HEK293 (cell line): ENCODE data around the gene FALEC.

ENCODE experiments used
- EGR2 ChIP-seq: fragments of 450-650 bp; formaldehyde crosslinking; IDR thresholded peaks from 2 replicates; pipeline ENCODE4 v1.5.1; 2016; ENCODE audit warnings: low read depth, missing biosample characterization, missing genetic modification characterization
- MZF1 ChIP-seq: fragments of 450-650 bp; formaldehyde crosslinking; IDR thresholded peaks from 2 replicates; pipeline ENCODE4 v1.5.1; 2017; ENCODE audit warnings: missing biosample characterization, missing genetic modification characterization, borderline replicate concordance
- SALL2 ChIP-seq: fragments of 450-650 bp; formaldehyde crosslinking; IDR thresholded peaks from 2 replicates; pipeline ENCODE4 v1.5.0; 2017; ENCODE audit warnings: missing biosample characterization, mild to moderate bottlenecking, missing genetic modification characterization, borderline replicate concordance
- TRIM28 ChIP-seq: IDR thresholded peaks from 2 replicates; pipeline ENCODE4 v1.6.1; 2011; ENCODE audit warnings: low read length, control low read depth, borderline replicate concordance
- ZBTB8A ChIP-seq: fragments of 450-650 bp; formaldehyde crosslinking; IDR thresholded peaks from 2 replicates; pipeline ENCODE4 v1.5.1; 2016; ENCODE audit warnings: missing biosample characterization, missing genetic modification characterization
- ZFP37 ChIP-seq: fragments of 450-650 bp; formaldehyde crosslinking; IDR thresholded peaks from 2 replicates; pipeline ENCODE4 v1.5.1; 2016; ENCODE audit warnings: missing biosample characterization, missing genetic modification characterization
- ZNF157 ChIP-seq: fragments of 450-650 bp; formaldehyde crosslinking; IDR thresholded peaks from 2 replicates; pipeline ENCODE4 v1.5.1; 2016; ENCODE audit warnings: missing biosample characterization, missing genetic modification characterization
- ZNF211 ChIP-seq: fragments of 450-650 bp; formaldehyde crosslinking; IDR thresholded peaks from 2 replicates; pipeline ENCODE4 v1.5.1; 2016; ENCODE audit warnings: low read depth, missing biosample characterization, missing genetic modification characterization
- ZNF274 ChIP-seq, 2 experiments: fragments of 200-500 bp in 1 of 2; fragments of 450-650 bp in 1 of 2; sonication (Bioruptor generic) in 1 of 2; formaldehyde crosslinking in 1 of 2; IDR thresholded peaks; 2 replicates each; pipeline versions ENCODE4 v1.5.1 to v1.6.1; 2014 to 2016; ENCODE audit warnings: borderline replicate concordance in 1 of 2, inconsistent platforms in 1 of 2, low read length in 1 of 2, missing biosample characterization in 1 of 2, missing genetic modification characterization in 1 of 2
- ZNF324 ChIP-seq: fragments of 450-650 bp; formaldehyde crosslinking; IDR thresholded peaks from 2 replicates; pipeline ENCODE4 v1.5.1; 2016; ENCODE audit warnings: missing biosample characterization, missing genetic modification characterization
- ZNF350 ChIP-seq: fragments of 450-650 bp; formaldehyde crosslinking; IDR thresholded peaks from 2 replicates; pipeline ENCODE4 v1.5.0; 2017; ENCODE audit warnings: missing biosample characterization, mild to moderate bottlenecking, missing genetic modification characterization
- ZNF366 ChIP-seq: fragments of 450-650 bp; formaldehyde crosslinking; conservative IDR thresholded peaks from 2 replicates; pipeline ENCODE4 v1.5.1; 2016; ENCODE audit warnings: missing biosample characterization, missing genetic modification characterization
- ZNF473 ChIP-seq: fragments of 450-650 bp; formaldehyde crosslinking; IDR thresholded peaks from 2 replicates; pipeline ENCODE4 v1.5.1; 2017; ENCODE audit warnings: missing biosample characterization, missing genetic modification characterization
- ZNF544 ChIP-seq: fragments of 450-650 bp; formaldehyde crosslinking; IDR thresholded peaks from 2 replicates; pipeline ENCODE4 v1.5.0; 2017; ENCODE audit warnings: missing biosample characterization, missing genetic modification characterization
- ZNF548 ChIP-seq: fragments of 450-650 bp; formaldehyde crosslinking; IDR thresholded peaks from 2 replicates; pipeline ENCODE4 v1.5.1; 2016; ENCODE audit warnings: missing biosample characterization, missing genetic modification characterization
- ZNF549 ChIP-seq: fragments of 450-650 bp; IDR thresholded peaks from 2 replicates; pipeline ENCODE4 v1.5.1; 2018; ENCODE audit warnings: missing biosample characterization, missing genetic modification characterization, mild to moderate bottlenecking, inconsistent platforms, moderate library complexity
- ZNF624 ChIP-seq: fragments of 450-650 bp; formaldehyde crosslinking; IDR thresholded peaks from 2 replicates; pipeline ENCODE4 v1.5.1; 2017; ENCODE audit warnings: missing biosample characterization, missing genetic modification characterization
- TF ChIP-seq, protein P1 (sequence below): fragments of 450-650 bp; formaldehyde crosslinking; IDR thresholded peaks from 2 replicates; pipeline ENCODE4 v1.5.1; 2016; ENCODE audit warnings: missing biosample characterization, missing genetic modification characterization
- TF ChIP-seq, protein P2 (sequence below): fragments of 450-650 bp; formaldehyde crosslinking; IDR thresholded peaks from 2 replicates; pipeline ENCODE4 v1.5.1; 2016; ENCODE audit warnings: missing biosample characterization, missing genetic modification characterization
- TF ChIP-seq, protein P3 (sequence below): fragments of 450-650 bp; formaldehyde crosslinking; conservative IDR thresholded peaks from 2 replicates; pipeline ENCODE4 v1.5.1; 2016; ENCODE audit warnings: low read depth, missing biosample characterization, missing genetic modification characterization
- TF ChIP-seq, protein P4 (sequence below): fragments of 450-650 bp; formaldehyde crosslinking; IDR thresholded peaks from 2 replicates; pipeline ENCODE4 v1.5.1; 2016; ENCODE audit warnings: missing biosample characterization, missing genetic modification characterization
- TF ChIP-seq, protein P5 (sequence below): fragments of 450-650 bp; formaldehyde crosslinking; IDR thresholded peaks from 2 replicates; pipeline ENCODE4 v1.5.1; 2016; ENCODE audit warnings: missing biosample characterization, missing genetic modification characterization, borderline replicate concordance
- TF ChIP-seq, protein P6 (sequence below): fragments of 450-650 bp; formaldehyde crosslinking; IDR thresholded peaks from 2 replicates; pipeline ENCODE4 v1.5.1; 2016; ENCODE audit warnings: missing biosample characterization, missing genetic modification characterization, low read depth

FALEC gene

DNA sequence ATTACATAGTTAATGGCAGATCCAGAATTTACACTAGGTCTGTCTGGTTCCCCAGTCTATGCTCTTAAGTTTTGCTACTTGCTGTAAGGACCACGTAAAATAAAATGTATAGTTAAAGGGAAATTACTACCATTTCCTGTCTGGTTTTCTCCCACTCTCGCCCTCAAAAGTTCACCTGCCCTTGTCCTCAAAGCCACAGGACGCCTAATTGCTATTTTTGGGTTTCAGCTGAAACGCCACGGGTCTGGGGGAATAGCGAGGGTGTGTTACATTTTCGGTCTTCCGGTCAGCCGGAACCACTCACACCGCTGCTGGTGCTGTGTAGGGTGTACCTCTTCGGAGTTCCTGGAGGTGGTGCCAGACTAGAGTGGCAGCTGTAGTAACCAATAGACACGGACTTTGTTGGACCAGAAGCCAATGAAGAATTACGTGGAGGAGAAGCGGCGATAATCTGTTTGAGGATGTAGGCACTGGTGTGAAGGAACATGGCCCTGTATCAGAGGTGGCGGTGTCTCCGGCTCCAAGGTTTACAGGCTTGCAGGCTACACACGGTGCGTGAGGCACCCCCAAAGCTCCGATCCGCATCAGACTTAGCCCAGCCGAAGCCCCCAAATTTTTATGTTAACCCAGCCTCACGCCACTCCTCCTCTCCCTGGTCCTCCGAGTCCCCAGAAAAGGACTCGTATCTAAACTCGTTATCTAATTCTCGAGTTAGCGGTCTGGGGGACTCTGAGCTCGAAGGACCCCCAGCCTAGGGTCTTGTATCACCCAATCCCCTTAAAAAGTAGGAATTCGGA is 28.4 kb upstream of the FALEC start, which contains the start of gene TARS2 (continued):
- TF ChIP-seq ZNF211 (no peak), ZNF366 (no peak), ZNF549 (no peak), ZNF548 (tag by site-specific recombination) (no peak), ZNF624 (tag by site-specific recombination) (no peak), ZNF473 (no peak), EGR2 (tag by site-specific recombination) (no peak), ZNF274 (IDR thresholded peaks at IDR 0.05; ENCODE audit: low read length) (no peak), ZNF274 (tag by site-specific recombination; IDR thresholded peaks at IDR 0.05; ENCODE audit: borderline replicate concordance) (no peak), ZNF544 (tag by site-specific recombination) (no peak), ZNF350 (tag by site-specific recombination) (no peak; the same call in 1 of the 2 replicates), SALL2 (tag by site-specific recombination) (no peak), ZNF324 (peak; percentile 83; the same call in 1 of the 2 replicates), MZF1 (tag by site-specific recombination) (no peak), TRIM28 (peak; percentile 98), ZBTB8A (tag by site-specific recombination) (peak; percentile 65), ZNF157 (tag by site-specific recombination) (no peak), ZFP37 (tag by site-specific recombination) (peak; percentile 96; the same call in 1 of the 2 replicates)
- TF ChIP-seq, protein P1, sequence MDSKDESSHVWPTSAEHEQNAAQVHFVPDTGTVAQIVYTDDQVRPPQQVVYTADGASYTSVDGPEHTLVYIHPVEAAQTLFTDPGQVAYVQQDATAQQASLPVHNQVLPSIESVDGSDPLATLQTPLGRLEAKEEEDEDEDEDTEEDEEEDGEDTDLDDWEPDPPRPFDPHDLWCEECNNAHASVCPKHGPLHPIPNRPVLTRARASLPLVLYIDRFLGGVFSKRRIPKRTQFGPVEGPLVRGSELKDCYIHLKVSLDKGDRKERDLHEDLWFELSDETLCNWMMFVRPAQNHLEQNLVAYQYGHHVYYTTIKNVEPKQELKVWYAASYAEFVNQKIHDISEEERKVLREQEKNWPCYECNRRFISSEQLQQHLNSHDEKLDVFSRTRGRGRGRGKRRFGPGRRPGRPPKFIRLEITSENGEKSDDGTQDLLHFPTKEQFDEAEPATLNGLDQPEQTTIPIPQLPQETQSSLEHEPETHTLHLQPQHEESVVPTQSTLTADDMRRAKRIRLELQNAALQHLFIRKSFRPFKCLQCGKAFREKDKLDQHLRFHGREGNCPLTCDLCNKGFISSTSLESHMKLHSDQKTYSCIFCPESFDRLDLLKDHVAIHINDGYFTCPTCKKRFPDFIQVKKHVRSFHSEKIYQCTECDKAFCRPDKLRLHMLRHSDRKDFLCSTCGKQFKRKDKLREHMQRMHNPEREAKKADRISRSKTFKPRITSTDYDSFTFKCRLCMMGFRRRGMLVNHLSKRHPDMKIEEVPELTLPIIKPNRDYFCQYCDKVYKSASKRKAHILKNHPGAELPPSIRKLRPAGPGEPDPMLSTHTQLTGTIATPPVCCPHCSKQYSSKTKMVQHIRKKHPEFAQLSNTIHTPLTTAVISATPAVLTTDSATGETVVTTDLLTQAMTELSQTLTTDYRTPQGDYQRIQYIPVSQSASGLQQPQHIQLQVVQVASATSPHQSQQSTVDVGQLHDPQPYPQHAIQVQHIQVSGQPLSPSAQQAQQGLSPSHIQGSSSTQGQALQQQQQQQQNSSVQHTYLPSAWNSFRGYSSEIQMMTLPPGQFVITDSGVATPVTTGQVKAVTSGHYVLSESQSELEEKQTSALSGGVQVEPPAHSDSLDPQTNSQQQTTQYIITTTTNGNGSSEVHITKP (tag by site-specific recombination): peak; percentile 92
- TF ChIP-seq, protein P2, sequence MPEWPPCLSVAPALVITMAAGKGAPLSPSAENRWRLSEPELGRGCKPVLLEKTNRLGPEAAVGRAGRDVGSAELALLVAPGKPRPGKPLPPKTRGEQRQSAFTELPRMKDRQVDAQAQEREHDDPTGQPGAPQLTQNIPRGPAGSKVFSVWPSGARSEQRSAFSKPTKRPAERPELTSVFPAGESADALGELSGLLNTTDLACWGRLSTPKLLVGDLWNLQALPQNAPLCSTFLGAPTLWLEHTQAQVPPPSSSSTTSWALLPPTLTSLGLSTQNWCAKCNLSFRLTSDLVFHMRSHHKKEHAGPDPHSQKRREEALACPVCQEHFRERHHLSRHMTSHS (tag by site-specific recombination): no peak
- TF ChIP-seq, protein P3, sequence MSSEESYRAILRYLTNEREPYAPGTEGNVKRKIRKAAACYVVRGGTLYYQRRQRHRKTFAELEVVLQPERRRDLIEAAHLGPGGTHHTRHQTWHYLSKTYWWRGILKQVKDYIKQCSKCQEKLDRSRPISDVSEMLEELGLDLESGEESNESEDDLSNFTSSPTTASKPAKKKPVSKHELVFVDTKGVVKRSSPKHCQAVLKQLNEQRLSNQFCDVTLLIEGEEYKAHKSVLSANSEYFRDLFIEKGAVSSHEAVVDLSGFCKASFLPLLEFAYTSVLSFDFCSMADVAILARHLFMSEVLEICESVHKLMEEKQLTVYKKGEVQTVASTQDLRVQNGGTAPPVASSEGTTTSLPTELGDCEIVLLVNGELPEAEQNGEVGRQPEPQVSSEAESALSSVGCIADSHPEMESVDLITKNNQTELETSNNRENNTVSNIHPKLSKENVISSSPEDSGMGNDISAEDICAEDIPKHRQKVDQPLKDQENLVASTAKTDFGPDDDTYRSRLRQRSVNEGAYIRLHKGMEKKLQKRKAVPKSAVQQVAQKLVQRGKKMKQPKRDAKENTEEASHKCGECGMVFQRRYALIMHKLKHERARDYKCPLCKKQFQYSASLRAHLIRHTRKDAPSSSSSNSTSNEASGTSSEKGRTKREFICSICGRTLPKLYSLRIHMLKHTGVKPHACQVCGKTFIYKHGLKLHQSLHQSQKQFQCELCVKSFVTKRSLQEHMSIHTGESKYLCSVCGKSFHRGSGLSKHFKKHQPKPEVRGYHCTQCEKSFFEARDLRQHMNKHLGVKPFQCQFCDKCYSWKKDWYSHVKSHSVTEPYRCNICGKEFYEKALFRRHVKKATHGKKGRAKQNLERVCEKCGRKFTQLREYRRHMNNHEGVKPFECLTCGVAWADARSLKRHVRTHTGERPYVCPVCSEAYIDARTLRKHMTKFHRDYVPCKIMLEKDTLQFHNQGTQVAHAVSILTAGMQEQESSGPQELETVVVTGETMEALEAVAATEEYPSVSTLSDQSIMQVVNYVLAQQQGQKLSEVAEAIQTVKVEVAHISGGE (tag by site-specific recombination): peak; percentile 99
- TF ChIP-seq, protein P4, sequence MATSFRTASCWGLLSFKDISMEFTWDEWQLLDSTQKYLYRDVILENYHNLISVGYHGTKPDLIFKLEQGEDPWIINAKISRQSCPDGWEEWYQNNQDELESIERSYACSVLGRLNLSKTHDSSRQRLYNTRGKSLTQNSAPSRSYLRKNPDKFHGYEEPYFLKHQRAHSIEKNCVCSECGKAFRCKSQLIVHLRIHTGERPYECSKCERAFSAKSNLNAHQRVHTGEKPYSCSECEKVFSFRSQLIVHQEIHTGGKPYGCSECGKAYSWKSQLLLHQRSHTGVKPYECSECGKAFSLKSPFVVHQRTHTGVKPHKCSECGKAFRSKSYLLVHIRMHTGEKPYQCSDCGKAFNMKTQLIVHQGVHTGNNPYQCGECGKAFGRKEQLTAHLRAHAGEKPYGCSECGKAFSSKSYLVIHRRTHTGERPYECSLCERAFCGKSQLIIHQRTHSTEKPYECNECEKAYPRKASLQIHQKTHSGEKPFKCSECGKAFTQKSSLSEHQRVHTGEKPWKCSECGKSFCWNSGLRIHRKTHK (tag by site-specific recombination): no peak
- TF ChIP-seq, protein P5, sequence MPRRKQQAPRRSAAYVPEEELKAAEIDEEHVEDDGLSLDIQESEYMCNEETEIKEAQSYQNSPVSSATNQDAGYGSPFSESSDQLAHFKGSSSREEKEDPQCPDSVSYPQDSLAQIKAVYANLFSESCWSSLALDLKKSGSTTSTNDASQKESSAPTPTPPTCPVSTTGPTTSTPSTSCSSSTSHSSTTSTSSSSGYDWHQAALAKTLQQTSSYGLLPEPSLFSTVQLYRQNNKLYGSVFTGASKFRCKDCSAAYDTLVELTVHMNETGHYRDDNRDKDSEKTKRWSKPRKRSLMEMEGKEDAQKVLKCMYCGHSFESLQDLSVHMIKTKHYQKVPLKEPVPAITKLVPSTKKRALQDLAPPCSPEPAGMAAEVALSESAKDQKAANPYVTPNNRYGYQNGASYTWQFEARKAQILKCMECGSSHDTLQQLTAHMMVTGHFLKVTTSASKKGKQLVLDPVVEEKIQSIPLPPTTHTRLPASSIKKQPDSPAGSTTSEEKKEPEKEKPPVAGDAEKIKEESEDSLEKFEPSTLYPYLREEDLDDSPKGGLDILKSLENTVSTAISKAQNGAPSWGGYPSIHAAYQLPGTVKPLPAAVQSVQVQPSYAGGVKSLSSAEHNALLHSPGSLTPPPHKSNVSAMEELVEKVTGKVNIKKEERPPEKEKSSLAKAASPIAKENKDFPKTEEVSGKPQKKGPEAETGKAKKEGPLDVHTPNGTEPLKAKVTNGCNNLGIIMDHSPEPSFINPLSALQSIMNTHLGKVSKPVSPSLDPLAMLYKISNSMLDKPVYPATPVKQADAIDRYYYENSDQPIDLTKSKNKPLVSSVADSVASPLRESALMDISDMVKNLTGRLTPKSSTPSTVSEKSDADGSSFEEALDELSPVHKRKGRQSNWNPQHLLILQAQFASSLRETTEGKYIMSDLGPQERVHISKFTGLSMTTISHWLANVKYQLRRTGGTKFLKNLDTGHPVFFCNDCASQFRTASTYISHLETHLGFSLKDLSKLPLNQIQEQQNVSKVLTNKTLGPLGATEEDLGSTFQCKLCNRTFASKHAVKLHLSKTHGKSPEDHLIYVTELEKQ (tag by site-specific recombination): peak; percentile 52; the same call in 1 of the 2 replicates
- TF ChIP-seq, protein P6, sequence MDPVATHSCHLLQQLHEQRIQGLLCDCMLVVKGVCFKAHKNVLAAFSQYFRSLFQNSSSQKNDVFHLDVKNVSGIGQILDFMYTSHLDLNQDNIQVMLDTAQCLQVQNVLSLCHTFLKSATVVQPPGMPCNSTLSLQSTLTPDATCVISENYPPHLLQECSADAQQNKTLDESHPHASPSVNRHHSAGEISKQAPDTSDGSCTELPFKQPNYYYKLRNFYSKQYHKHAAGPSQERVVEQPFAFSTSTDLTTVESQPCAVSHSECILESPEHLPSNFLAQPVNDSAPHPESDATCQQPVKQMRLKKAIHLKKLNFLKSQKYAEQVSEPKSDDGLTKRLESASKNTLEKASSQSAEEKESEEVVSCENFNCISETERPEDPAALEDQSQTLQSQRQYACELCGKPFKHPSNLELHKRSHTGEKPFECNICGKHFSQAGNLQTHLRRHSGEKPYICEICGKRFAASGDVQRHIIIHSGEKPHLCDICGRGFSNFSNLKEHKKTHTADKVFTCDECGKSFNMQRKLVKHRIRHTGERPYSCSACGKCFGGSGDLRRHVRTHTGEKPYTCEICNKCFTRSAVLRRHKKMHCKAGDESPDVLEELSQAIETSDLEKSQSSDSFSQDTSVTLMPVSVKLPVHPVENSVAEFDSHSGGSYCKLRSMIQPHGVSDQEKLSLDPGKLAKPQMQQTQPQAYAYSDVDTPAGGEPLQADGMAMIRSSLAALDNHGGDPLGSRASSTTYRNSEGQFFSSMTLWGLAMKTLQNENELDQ: no peak
